GM23248 (cell line): Measurements from ENCODE around the gene ACTL8. TPM values are rescaled to one million over a fixed set of nuclear protein-coding genes. Genes with fewer than 3 reads are reported as not detected.

Source experiments
- DNase-seq: peaks from one replicate; pipeline ENCODE4 v3.0.0-alpha.2; 2015
- H2AFZ ChIP-seq: fragments of 200-600 bp; sonication (generic); 2 replicates; pipeline ENCODE4 v1.6.1; 2016; ENCODE audit warnings: antibody characterized with exemption
- H3F3A ChIP-seq: fragments of 200-600 bp; sonication (generic); 2 replicates; pipeline ENCODE4 v1.6.1; 2016; ENCODE audit warnings: mild to moderate bottlenecking, antibody characterized with exemption, mixed run types; ENCODE audit not compliant: insufficient read depth
- H3K27ac ChIP-seq: fragments of 200-600 bp; sonication (generic); 2 replicates; pipeline ENCODE4 v1.5.1; 2016; ENCODE audit warnings: mild to moderate bottlenecking
- H3K27me3 ChIP-seq: fragments of 200-600 bp; sonication (generic); replicated peaks from 2 replicates; pipeline ENCODE4 v1.6.1; 2016; ENCODE audit warnings: mild to moderate bottlenecking; ENCODE audit not compliant: insufficient read depth
- H3K36me3 ChIP-seq: fragments of 200-600 bp; sonication (generic); 2 replicates; pipeline ENCODE4 v1.6.1; 2016; ENCODE audit warnings: low read depth, mild to moderate bottlenecking
- H3K4me1 ChIP-seq: fragments of 200-600 bp; sonication (generic); 2 replicates; pipeline ENCODE4 v1.6.1; 2016; ENCODE audit warnings: mild to moderate bottlenecking; ENCODE audit not compliant: insufficient read depth
- H3K4me2 ChIP-seq: fragments of 200-600 bp; sonication (generic); one replicate; pipeline ENCODE4 v1.6.1; 2016; ENCODE audit warnings: mild to moderate bottlenecking; ENCODE audit not compliant: unreplicated experiment
- H3K4me3 ChIP-seq: fragments of 200-600 bp; sonication (generic); 2 replicates; pipeline ENCODE4 v1.5.1; 2016; ENCODE audit warnings: mild to moderate bottlenecking
- H3K79me2 ChIP-seq: fragments of 200-600 bp; sonication (generic); 2 replicates; pipeline ENCODE4 v1.6.1; 2016; ENCODE audit warnings: mild to moderate bottlenecking; ENCODE audit not compliant: insufficient read depth
- H3K9ac ChIP-seq: fragments of 200-600 bp; sonication (generic); 2 replicates; pipeline ENCODE4 v1.6.1; 2016; ENCODE audit warnings: mild to moderate bottlenecking
- H3K9me2 ChIP-seq: fragments of 200-600 bp; sonication (generic); 2 replicates; pipeline ENCODE4 v1.6.1; 2016; ENCODE audit warnings: mixed run types, mild to moderate bottlenecking, moderate library complexity; ENCODE audit not compliant: insufficient read depth
- H3K9me3 ChIP-seq: fragments of 200-600 bp; sonication (generic); one replicate; pipeline ENCODE4 v1.6.1; 2017; ENCODE audit warnings: low read depth
- H4K20me1 ChIP-seq: fragments of 200-600 bp; sonication (generic); 2 replicates; pipeline ENCODE4 v1.6.0; 2016; ENCODE audit not compliant: insufficient read depth
- EZH2 ChIP-seq: fragments of 200-600 bp; sonication (generic); IDR thresholded peaks from 2 replicates; pipeline ENCODE4 v1.6.1; 2018; ENCODE audit warnings: antibody characterized with exemption, mild to moderate bottlenecking; ENCODE audit not compliant: insufficient read depth, poor library complexity, severe bottlenecking
- EZH2phosphoT487 ChIP-seq: fragments of 200-600 bp; sonication (generic); IDR thresholded peaks from 2 replicates; pipeline ENCODE4 v1.6.1; 2018; ENCODE audit warnings: antibody characterized with exemption, moderate library complexity, mild to moderate bottlenecking, low read depth; ENCODE audit not compliant: insufficient read depth
- WGBS, 2 experiments: methylation state at CpG; one replicate each; pipeline ENCODE4 v1.1.6; 2015 to 2017; ENCODE audit warnings: low lambda C conversion rate in 2 of 2, low coverage in 1 of 2; ENCODE audit errors: missing lambda C conversion rate in 2 of 2; 5-methylcytosine and 5-hydroxymethylcytosine counted together
- in situ Hi-C: fragments of 300-500 bp; cut with MboI; formaldehyde crosslinking; loops from 2 replicates; pipeline ENCODE4 v1.15.0; 2020
- polyA plus RNA-seq: library from polyadenylated mRNA; unstranded; fragments of >200 nt; fragmentation: Nextera tagmentation; extraction: Ambion mirVana; gene quantifications from 2 replicates; pipeline ENCODE4 v1.2.1, GENCODE V29; 2016
- total RNA-seq: library from RNA; depleted of rRNA; stranded (reverse); fragments of >200 nt; shearing (Covaris generic); gene quantifications from 2 replicates; pipeline ENCODE4 v1.2.3, GENCODE V29; 2014

Gene ACTL8
- total and polyA plus RNA-seq, 2 experiments from 2014 or later = 0.11 TPM; not detected in 1

GRCh38 chr1:17856496-17857108, 101.5 kb downstream of the ACTL8 start:
- H3K27me3 ChIP-seq = no peaks in the 10 kb centered on the region
- no peaks in the 10 kb centered on the region for H3K36me3 ChIP-seq
- DNase-seq = no peak
- no peaks in the 10 kb centered on the region for H4K20me1 ChIP-seq
- H3K9me3 ChIP-seq = no peaks in the 10 kb centered on the region
- H3K9me2 ChIP-seq = no peaks in the 10 kb centered on the region
- H3K4me3 ChIP-seq = no peak overlapping the region
- H3K4me2 ChIP-seq = no peak overlapping the region
- H3K79me2 ChIP-seq = no peaks in the 10 kb centered on the region
- 72 to 76% methylated on average over 6 to 7 of the region's 7 CpGs for WGBS, 2 experiments
- no peak overlapping the region for H3K9ac ChIP-seq
- H3F3A ChIP-seq = no peaks in the 10 kb centered on the region
- H2AFZ ChIP-seq = no peak overlapping the region
- H3K27ac ChIP-seq = no peak overlapping the region
- in situ Hi-C loops = no loop called here
- no peak for TF ChIP-seq EZH2
- no peaks in the 10 kb centered on the region for H3K4me1 ChIP-seq

GRCh38 chr1:17857109-17857499, 102.0 kb downstream of the ACTL8 start:
- H3F3A ChIP-seq = no peaks in the 10 kb centered on the region
- H2AFZ ChIP-seq = no peak overlapping the region
- no peak for DNase-seq
- no peaks in the 10 kb centered on the region for H4K20me1 ChIP-seq
- no peak overlapping the region for H3K4me3 ChIP-seq
- WGBS, 2 experiments = 84 to 90% methylated on average over 4 of the region's 4 CpGs
- no peak for TF ChIP-seq EZH2
- TF ChIP-seq EZH2phosphoT487 = no peak
- in situ Hi-C loops = no loop called here
- no peak overlapping the region for H3K27ac ChIP-seq
- no peak overlapping the region for H3K4me2 ChIP-seq
- H3K9me3 ChIP-seq = no peaks in the 10 kb centered on the region
- H3K27me3 ChIP-seq = no peaks in the 10 kb centered on the region
- H3K36me3 ChIP-seq = no peaks in the 10 kb centered on the region
- H3K9me2 ChIP-seq = no peaks in the 10 kb centered on the region
- H3K79me2 ChIP-seq = no peaks in the 10 kb centered on the region
- H3K4me1 ChIP-seq = no peaks in the 10 kb centered on the region
- H3K9ac ChIP-seq = no peak overlapping the region

GRCh38 chr1:17857996-17858395, 102.9 kb downstream of the ACTL8 start:
- Histone ChIP-seq H2AFZ (no peak overlapping the region), H3K27ac (no peak overlapping the region), H3K4me1 (no peaks in the 10 kb centered on the region), H3K36me3 (no peaks in the 10 kb centered on the region), H3K27me3 (no peaks in the 10 kb centered on the region), H3K9me2 (no peaks in the 10 kb centered on the region), H3K9ac (no peak overlapping the region), H3K79me2 (no peaks in the 10 kb centered on the region), H3K9me3 (no peaks in the 10 kb centered on the region), H3F3A (no peaks in the 10 kb centered on the region), H3K4me3 (no peak overlapping the region), H4K20me1 (no peaks in the 10 kb centered on the region), H3K4me2 (no peak overlapping the region)
- in situ Hi-C loops = no loop called here
- WGBS, 2 experiments = 88 to 91% methylated on average over 5 of the region's 5 CpGs
- TF ChIP-seq EZH2 (no peak), EZH2phosphoT487 (no peak)
- DNase-seq = no peak

- TF ChIP-seq EZH2 (no peak), EZH2phosphoT487 (no peak)
- no peak overlapping the region for H3K9ac ChIP-seq
Measured at GRCh38 chr1:17860812-17861211, 105.7 kb downstream of the ACTL8 start.

GRCh38 chr1:17861685-17862084, 106.6 kb downstream of the ACTL8 start:
- H2AFZ ChIP-seq = no peak overlapping the region
- no peaks in the 10 kb centered on the region for H3K79me2 ChIP-seq
- in situ Hi-C loops = no loop called here
- WGBS, 2 experiments = 36% methylated on average over 3 of the region's 3 CpGs
- H3K9me2 ChIP-seq = no peaks in the 10 kb centered on the region
- H3K36me3 ChIP-seq = no peaks in the 10 kb centered on the region
- no peaks in the 10 kb centered on the region for H3K9me3 ChIP-seq
- DNase-seq = no peak
- H4K20me1 ChIP-seq = no peaks in the 10 kb centered on the region
- H3K27ac ChIP-seq = no peak overlapping the region
- peaks cover 17% of the 10 kb centered on the region for H3F3A ChIP-seq
- no peak overlapping the region for H3K9ac ChIP-seq
- H3K4me3 ChIP-seq = no peak overlapping the region
- H3K4me1 ChIP-seq = peaks cover 15% of the 10 kb centered on the region
- TF ChIP-seq EZH2phosphoT487 (no peak), EZH2 (no peak)
- H3K4me2 ChIP-seq = no peak overlapping the region
- no peaks in the 10 kb centered on the region for H3K27me3 ChIP-seq

More at GRCh38 chr1:17860812-17861211, 105.7 kb downstream of the ACTL8 start:
- Histone ChIP-seq H2AFZ (no peak overlapping the region), H3K4me2 (no peak overlapping the region), H4K20me1 (no peaks in the 10 kb centered on the region), H3K4me1 (peaks cover 8% of the 10 kb centered on the region), H3K27ac (no peak overlapping the region), H3F3A (peaks cover 11% of the 10 kb centered on the region), H3K36me3 (no peaks in the 10 kb centered on the region), H3K9me2 (no peaks in the 10 kb centered on the region), H3K4me3 (no peak overlapping the region), H3K79me2 (no peaks in the 10 kb centered on the region), H3K9me3 (no peaks in the 10 kb centered on the region), H3K27me3 (no peaks in the 10 kb centered on the region)
- DNase-seq = no peak
- WGBS, 2 experiments = 89 to 97% methylated on average over 1 of the region's 1 CpG
- in situ Hi-C loops = no loop called here
